Keratinocyte (primary cell): ENCODE results near the gene SSTR3. TPM values are rescaled to one million over a fixed set of nuclear protein-coding genes. Genes with fewer than 3 reads are reported as not detected.

Source experiments
- DNase-seq: peaks from one replicate; pipeline ENCODE4 v3.0.0-alpha.2; 2011; ENCODE audit warnings: low read depth, missing footprints, low spot score
- FAIRE-seq: peaks from 2 replicates; lab custom pipeline; 2011; peaks lifted over from hg19 to GRCh38; lab: Jason Lieb, UNC
- H2AFZ ChIP-seq: 2 replicates; pipeline ENCODE4 v1.6.0; 2012; ENCODE audit warnings: low read length, control low read depth, inconsistent platforms; ENCODE audit not compliant: control insufficient read depth
- H3K27ac ChIP-seq: 2 replicates; pipeline ENCODE4 v1.5.1; 2011; ENCODE audit warnings: low read length; ENCODE audit not compliant: control insufficient read depth, insufficient read depth
- H3K27me3 ChIP-seq: 3 replicates; pipeline ENCODE4 v1.6.0; 2011; ENCODE audit warnings: low read length; ENCODE audit not compliant: control insufficient read depth, insufficient read depth; ENCODE audit errors: extremely low read depth
- H3K36me3 ChIP-seq, 2 experiments: 2 replicates in 1 of 2; 3 replicates in 1 of 2; pipeline ENCODE4 v1.5.1; 2011; ENCODE audit warnings: low read length in 2 of 2, mild to moderate bottlenecking in 1 of 2; ENCODE audit not compliant: control insufficient read depth in 2 of 2, insufficient read depth in 2 of 2; ENCODE audit errors: extremely low read depth in 1 of 2
- H3K4me1 ChIP-seq: 3 replicates; pipeline ENCODE4 v1.5.1; 2011; ENCODE audit warnings: low read length; ENCODE audit not compliant: control insufficient read depth, insufficient read depth; ENCODE audit errors: extremely low read depth
- H3K4me2 ChIP-seq: 3 replicates; pipeline ENCODE4 v1.6.0; 2011; ENCODE audit warnings: low read depth, low read length; ENCODE audit not compliant: control insufficient read depth, insufficient read depth; ENCODE audit errors: extremely low read depth
- H3K4me3 ChIP-seq, 3 experiments: fragments of 200-600 bp in 1 of 3; sonication (generic) in 1 of 3; 2 replicates in 2 of 3; 3 replicates in 1 of 3; pipeline ENCODE4 v1.5.1; 2011 to 2016; ENCODE audit warnings: low read length in 3 of 3, mild to moderate bottlenecking in 3 of 3, control low read depth in 2 of 3, inconsistent platforms in 1 of 3, low read depth in 1 of 3, mixed read lengths in 1 of 3, mixed run types in 1 of 3, moderate library complexity in 1 of 3; ENCODE audit not compliant: control insufficient read depth in 2 of 3, insufficient read depth in 2 of 3; ENCODE audit errors: extremely low read depth in 1 of 3
- H3K79me2 ChIP-seq: 2 replicates; pipeline ENCODE4 v1.6.0; 2012; ENCODE audit warnings: low read length; ENCODE audit not compliant: control insufficient read depth, insufficient read depth
- H3K9ac ChIP-seq: 3 replicates; pipeline ENCODE4 v1.6.0; 2011; ENCODE audit warnings: low read length; ENCODE audit not compliant: control insufficient read depth, insufficient read depth; ENCODE audit errors: extremely low read depth
- H3K9me1 ChIP-seq: 3 replicates; pipeline ENCODE4 v1.6.0; 2011; ENCODE audit warnings: low read length; ENCODE audit not compliant: control insufficient read depth, insufficient read depth; ENCODE audit errors: extremely low read depth
- H3K9me3 ChIP-seq: 2 replicates; pipeline ENCODE4 v1.5.1; 2012; ENCODE audit warnings: low read depth, low read length; ENCODE audit not compliant: control insufficient read depth
- H4K20me1 ChIP-seq: 3 replicates; pipeline ENCODE4 v1.6.0; 2011; ENCODE audit warnings: low read length; ENCODE audit not compliant: control insufficient read depth, insufficient read depth; ENCODE audit errors: extremely low read depth
- CTCF ChIP-seq, 3 experiments: IDR thresholded peaks in 1 of 3; conservative IDR thresholded peaks in 1 of 3; optimal IDR thresholded peaks in 1 of 3; 2 replicates in 2 of 3; 3 replicates in 1 of 3; pipeline versions ENCODE3 to v1.5.1; 2011; ENCODE audit warnings: low read length in 3 of 3, mild to moderate bottlenecking in 3 of 3, moderate library complexity in 2 of 3, control low read depth in 1 of 3, inconsistent platforms in 1 of 3; ENCODE audit not compliant: insufficient read depth in 2 of 3; ENCODE audit errors: extremely low read depth in 1 of 3
- EZH2 ChIP-seq: IDR thresholded peaks from one replicate; pipeline ENCODE4 v1.6.1; 2012; ENCODE audit warnings: inconsistent platforms, mild to moderate bottlenecking, low read length, moderate library complexity
- dilution Hi-C: fragments of 300-500 bp; cut with MboI; formaldehyde crosslinking; loops from one replicate; pipeline ENCODE4 v1.7.0; 2020; ENCODE audit warnings: low sequenced_read_pairs; ENCODE audit not compliant: extremely low pct_ligation_motif_present
- polyA plus RNA-seq, 5 experiments: library from polyadenylated mRNA; depleted of rRNA in 3 of 5; stranded (reverse) in 3 of 5; stranded (forward) in 1 of 5; unstranded in 1 of 5; fragments of >200 nt; gene quantifications; 1 replicate in 1 of 5; 2 replicates in 3 of 5; 3 replicates in 1 of 5; pipeline versions ENCODE4 v1.2.1 to v1.2.3, GENCODE V29; 2011 to 2012; ENCODE audit warnings: missing spikeins in 2 of 5, low read depth in 1 of 5, low replicate concordance in 1 of 5

Gene SSTR3
- polyA plus RNA-seq, 1 donor (not counting 4 experiments of a cell fraction or from before 2014, with no cell fraction given) = not detected

- H2AFZ ChIP-seq = no peak overlapping the region
- no peaks in the 10 kb centered on the region for H3K36me3 ChIP-seq
- H3K27me3 ChIP-seq = peaks cover 8% of the 10 kb centered on the region
- H4K20me1 ChIP-seq = no peaks in the 10 kb centered on the region
- no peak overlapping the region for H3K4me2 ChIP-seq
- FAIRE-seq = peak; percentile 29
- TF ChIP-seq EZH2 (no peak), CTCF (optimal IDR thresholded peaks at IDR 0.05 in 1 of 3, IDR thresholded peaks at IDR 0.05 in 1 of 3, conservative IDR thresholded peaks at IDR 0.05 in 1 of 3; ENCODE audit: extremely low read depth in 1 of 3, insufficient read depth in 2 of 3, low read length in 3 of 3) (no peak)
- dilution Hi-C loops = no loop called here
- no peak overlapping the region for H3K27ac ChIP-seq
- H3K9ac ChIP-seq = no peak overlapping the region
- no peaks in the 10 kb centered on the region for H3K79me2 ChIP-seq
- no peak for DNase-seq
- H3K9me1 ChIP-seq = no peaks in the 10 kb centered on the region
- no peaks in the 10 kb centered on the region for H3K4me1 ChIP-seq
- H3K9me3 ChIP-seq = peaks cover 4% of the 10 kb centered on the region
- H3K4me3 ChIP-seq = no peak overlapping the region
These were observed 54.6 kb downstream of the SSTR3 start for GRCh38 chr22:37157516-37158285.

- Histone ChIP-seq H3K9ac (no peak overlapping the region), H3K9me1 (no peaks in the 10 kb centered on the region), H3K36me3 (no peaks in the 10 kb centered on the region), H3K4me3 (no peak overlapping the region), H2AFZ (no peak overlapping the region), H4K20me1 (no peaks in the 10 kb centered on the region), H3K9me3 (peaks cover 4% of the 10 kb centered on the region), H3K4me2 (no peak overlapping the region), H3K79me2 (no peaks in the 10 kb centered on the region), H3K4me1 (no peaks in the 10 kb centered on the region), H3K27me3 (peaks cover 8% of the 10 kb centered on the region), H3K27ac (no peak overlapping the region)
- dilution Hi-C loops = no loop called here
- no peak for FAIRE-seq
- TF ChIP-seq EZH2 (no peak), CTCF (optimal IDR thresholded peaks at IDR 0.05 in 1 of 3, IDR thresholded peaks at IDR 0.05 in 1 of 3, conservative IDR thresholded peaks at IDR 0.05 in 1 of 3; ENCODE audit: extremely low read depth in 1 of 3, insufficient read depth in 2 of 3, low read length in 3 of 3) (no peak)
- no peak for DNase-seq
These were observed 55.4 kb downstream of the SSTR3 start for GRCh38 chr22:37156686-37157435.
